Activated naive CD4-positive, alpha-beta T cell treated with anti-CD3 and anti-CD28 coated beads, Interleukin-2, amount 10 ng/mL, durations not matched to agents 7 days and 5 days (primary cell): ENCODE results near the gene NAT9.

Experiments used
- CTCF ChIA-PET: fragments of 350-600 bp; sonication (Branson Sonifier 250); formaldehyde crosslinking; loops from one replicate; lab custom pipeline; 2021; ENCODE audit warnings: antibody characterized with exemption; lab: Charles Lee
- DNase-seq: peaks from one replicate; pipeline ENCODE4 v3.0.0-alpha.2; 2020
- H3K27ac Mint-ChIP-seq: one replicate; pipeline ENCODE4 v1.8.0; 2021; ENCODE audit warnings: mild to moderate bottlenecking, moderate library complexity, mixed read lengths
- H3K27me3 Mint-ChIP-seq: one replicate; pipeline ENCODE4 v1.8.0; 2021; ENCODE audit warnings: mild to moderate bottlenecking, mixed read lengths
- H3K36me3 Mint-ChIP-seq: one replicate; pipeline ENCODE4 v1.8.0; 2021; ENCODE audit warnings: mixed read lengths
- H3K4me1 Mint-ChIP-seq: one replicate; pipeline ENCODE4 v1.8.0; 2021; ENCODE audit warnings: mixed read lengths
- H3K4me3 Mint-ChIP-seq: one replicate; pipeline ENCODE4 v1.8.0; 2021; ENCODE audit warnings: mild to moderate bottlenecking, moderate library complexity, mixed read lengths
- H3K9me3 Mint-ChIP-seq: one replicate; pipeline ENCODE4 v1.8.0; 2021; ENCODE audit warnings: mixed read lengths

Gene NAT9

GRCh38 chr17:74759243-74759801 is 16.8 kb downstream of the NAT9 start:
- DNase-seq = peak; percentile 80
- CTCF ChIA-PET = interaction anchor here (0.6 to 5.6 kb wide), 14 partner anchors 9 to 330 kb away, joined by 3 to 55 read pairs (median 12); partner anchors contain the start of genes NAT9 and RAB37
- Mint-ChIP-seq H3K36me3 (peaks cover 28% of the 10 kb centered on the region), H3K27ac (peak overlapping the region; percentile 91), H3K27me3 (no peaks in the 10 kb centered on the region), H3K9me3 (no peaks in the 10 kb centered on the region), H3K4me1 (peaks cover 72% of the 10 kb centered on the region), H3K4me3 (peak overlapping the region; percentile 68)

- no peak for DNase-seq
- no peaks in the 10 kb centered on the region for H3K9me3 Mint-ChIP-seq
- H3K36me3 Mint-ChIP-seq = peaks cover 25% of the 10 kb centered on the region
- H3K4me1 Mint-ChIP-seq = peaks cover 74% of the 10 kb centered on the region
- H3K4me3 Mint-ChIP-seq = peak overlapping the region; percentile 68
- H3K27ac Mint-ChIP-seq = peak overlapping the region; percentile 91
- CTCF ChIA-PET = interaction anchor here (0.6 to 5.6 kb wide), 14 partner anchors 9 to 331 kb away, joined by 3 to 55 read pairs (median 12); partner anchors contain the start of genes NAT9 and RAB37
- H3K27me3 Mint-ChIP-seq = no peaks in the 10 kb centered on the region
These were observed 17.3 kb downstream of the NAT9 start for GRCh38 chr17:74758848-74759168.

- Mint-ChIP-seq H3K27me3 (no peaks in the 10 kb centered on the region), H3K27ac (peak overlapping the region; percentile 91), H3K4me1 (peaks cover 78% of the 10 kb centered on the region), H3K4me3 (peak overlapping the region; percentile 68), H3K9me3 (no peaks in the 10 kb centered on the region), H3K36me3 (peaks cover 28% of the 10 kb centered on the region)
- CTCF ChIA-PET = interaction anchor here (1.2 to 5.6 kb wide), 8 partner anchors 12 to 104 kb away, joined by 3 to 55 read pairs (median 22); partner anchors contain the start of gene RAB37
- DNase-seq = no peak
These were observed 18.0 kb downstream of the NAT9 start for GRCh38 chr17:74757931-74758847.

GRCh38 chr17:74757502-74757901 is 18.6 kb downstream of the NAT9 start:
- Mint-ChIP-seq H3K9me3 (no peaks in the 10 kb centered on the region), H3K4me3 (no peak overlapping the region), H3K27me3 (no peaks in the 10 kb centered on the region), H3K4me1 (peaks cover 81% of the 10 kb centered on the region), H3K36me3 (peaks cover 29% of the 10 kb centered on the region), H3K27ac (peak overlapping the region; percentile 11)
- DNase-seq = no peak
- CTCF ChIA-PET = interaction anchor here (1.2 to 5.6 kb wide), 5 partner anchors 12 to 100 kb away, joined by 3 to 55 read pairs (median 38); no protein-coding TSS in a partner anchor

GRCh38 chr17:74756891-74757290 is 19.3 kb downstream of the NAT9 start:
- H3K36me3 Mint-ChIP-seq = peaks cover 34% of the 10 kb centered on the region

GRCh38 chr17:74755533-74755932 is 20.6 kb downstream of the NAT9 start:
- Mint-ChIP-seq H3K4me3 (no peak overlapping the region), H3K36me3 (peaks cover 46% of the 10 kb centered on the region), H3K4me1 (peaks cover 89% of the 10 kb centered on the region), H3K27ac (peak overlapping the region; percentile 56), H3K9me3 (no peaks in the 10 kb centered on the region), H3K27me3 (no peaks in the 10 kb centered on the region)
- CTCF ChIA-PET = interaction anchor here (1.3 to 7.3 kb wide), 3 partner anchors 15 to 98 kb away, joined by 4 to 43 read pairs (median 10); no protein-coding TSS in a partner anchor
- no peak for DNase-seq

More at GRCh38 chr17:74756891-74757290, 19.3 kb downstream of the NAT9 start:
- peak overlapping the region; percentile 28 for H3K27ac Mint-ChIP-seq
- DNase-seq = no peak
- no peaks in the 10 kb centered on the region for H3K9me3 Mint-ChIP-seq
- no peaks in the 10 kb centered on the region for H3K27me3 Mint-ChIP-seq
- H3K4me1 Mint-ChIP-seq = peaks cover 87% of the 10 kb centered on the region
- CTCF ChIA-PET = interaction anchor here (0.6 to 5.6 kb wide), 5 partner anchors 13 to 439 kb away, joined by 3 to 55 read pairs (median 3); no protein-coding TSS in a partner anchor
- H3K4me3 Mint-ChIP-seq = no peak overlapping the region

- Mint-ChIP-seq H3K36me3 (peaks cover 52% of the 10 kb centered on the region), H3K27me3 (no peaks in the 10 kb centered on the region), H3K9me3 (no peaks in the 10 kb centered on the region), H3K4me3 (no peak overlapping the region), H3K27ac (peak overlapping the region; percentile 56), H3K4me1 (peaks cover 82% of the 10 kb centered on the region)
- no peak for DNase-seq
- CTCF ChIA-PET = interaction anchor here (1.3 to 7.3 kb wide), 5 partner anchors 15 to 108 kb away, joined by 3 to 43 read pairs (median 4); no protein-coding TSS in a partner anchor
These were observed 21.3 kb downstream of the NAT9 start for GRCh38 chr17:74754832-74755231.

GRCh38 chr17:74752822-74753401 is 23.2 kb downstream of the NAT9 start:
- Mint-ChIP-seq H3K4me3 (peak overlapping the region; percentile 99), H3K4me1 (peaks cover 64% of the 10 kb centered on the region), H3K9me3 (no peaks in the 10 kb centered on the region), H3K27ac (peak overlapping the region; percentile 78), H3K27me3 (no peaks in the 10 kb centered on the region), H3K36me3 (peaks cover 50% of the 10 kb centered on the region)
- DNase-seq = no peak
- CTCF ChIA-PET = interaction anchor here (0.6 to 7.3 kb wide), 5 partner anchors 15 to 124 kb away, joined by 3 to 43 read pairs (median 10); partner anchors contain the start of gene RAB37

GRCh38 chr17:74752415-74752814 is 23.7 kb downstream of the NAT9 start:
- H3K27ac Mint-ChIP-seq = peak overlapping the region; percentile 78
- peaks cover 64% of the 10 kb centered on the region for H3K4me1 Mint-ChIP-seq
- H3K4me3 Mint-ChIP-seq = peak overlapping the region; percentile 99
- CTCF ChIA-PET = interaction anchor here (1.1 to 7.3 kb wide), 3 partner anchors 14 to 39 kb away, joined by 3 to 43 read pairs (median 17); partner anchors contain the start of gene RAB37
- peaks cover 49% of the 10 kb centered on the region for H3K36me3 Mint-ChIP-seq
- no peaks in the 10 kb centered on the region for H3K27me3 Mint-ChIP-seq
- no peak for DNase-seq
- no peaks in the 10 kb centered on the region for H3K9me3 Mint-ChIP-seq

- Mint-ChIP-seq H3K4me3 (peak overlapping the region; percentile 99), H3K4me1 (peaks cover 67% of the 10 kb centered on the region), H3K27me3 (no peaks in the 10 kb centered on the region), H3K9me3 (no peaks in the 10 kb centered on the region), H3K36me3 (peaks cover 47% of the 10 kb centered on the region), H3K27ac (peak overlapping the region; percentile 88)
- CTCF ChIA-PET = interaction anchor here (0.8 to 7.3 kb wide), 14 partner anchors 8 to 114 kb away, joined by 3 to 43 read pairs (median 6); partner anchors contain the start of genes NAT9 and RAB37
- no peak for DNase-seq
These were observed 25.6 kb downstream of the NAT9 start for GRCh38 chr17:74750327-74751069.

GRCh38 chr17:74750039-74750326 is 26.2 kb downstream of the NAT9 start:
- peaks cover 63% of the 10 kb centered on the region for H3K4me1 Mint-ChIP-seq
- H3K27ac Mint-ChIP-seq = peak overlapping the region; percentile 88
- DNase-seq = no peak
- H3K36me3 Mint-ChIP-seq = peaks cover 44% of the 10 kb centered on the region
- no peaks in the 10 kb centered on the region for H3K27me3 Mint-ChIP-seq
- CTCF ChIA-PET = interaction anchor here (0.8 to 7.3 kb wide), 15 partner anchors 8 to 114 kb away, joined by 3 to 43 read pairs (median 6); partner anchors contain the start of genes NAT9 and RAB37
- peak overlapping the region; percentile 99 for H3K4me3 Mint-ChIP-seq
- no peaks in the 10 kb centered on the region for H3K9me3 Mint-ChIP-seq

GRCh38 chr17:74749279-74750038 is 26.7 kb downstream of the NAT9 start:
- Mint-ChIP-seq H3K27ac (peak overlapping the region; percentile 88), H3K27me3 (no peaks in the 10 kb centered on the region), H3K9me3 (no peaks in the 10 kb centered on the region), H3K4me1 (peaks cover 63% of the 10 kb centered on the region), H3K36me3 (peaks cover 40% of the 10 kb centered on the region), H3K4me3 (peak overlapping the region; percentile 99)
- DNase-seq = peak; percentile 71
- CTCF ChIA-PET = interaction anchor here (1.1 to 7.3 kb wide), 12 partner anchors 9 to 115 kb away, joined by 3 to 43 read pairs (median 8); partner anchors contain the start of genes NAT9 and RAB37
